Skeletal muscle tissue (tissue), 4 donors: Measurements from ENCODE around the gene VPS8. TPM values are rescaled to one million over a fixed set of nuclear protein-coding genes. Genes with fewer than 3 reads are reported as not detected.

Experiments
- H3K27ac ChIP-seq: one replicate; pipeline ENCODE4 v1.7.0; 2013; ENCODE audit warnings: mild to moderate bottlenecking, low read depth, low read length, inconsistent platforms
- H3K27me3 ChIP-seq, 3 donors: one replicate each; pipeline ENCODE4 v1.7.0; 2013; ENCODE audit warnings: low read length in 3 of 3; ENCODE audit not compliant: control insufficient read depth in 3 of 3, insufficient read depth in 3 of 3
- H3K36me3 ChIP-seq, 3 donors: one replicate each; pipeline ENCODE4 v1.7.0; 2013; ENCODE audit warnings: low read length in 3 of 3; ENCODE audit not compliant: control insufficient read depth in 3 of 3, insufficient read depth in 3 of 3
- H3K4me1 ChIP-seq, 3 donors: one replicate each; pipeline ENCODE4 v1.7.0; 2013; ENCODE audit warnings: low read length in 3 of 3, mild to moderate bottlenecking in 3 of 3; ENCODE audit not compliant: control insufficient read depth in 3 of 3, insufficient read depth in 3 of 3
- H3K4me3 ChIP-seq, 3 donors: one replicate each; pipeline ENCODE4 v1.7.0; 2013; ENCODE audit warnings: low read length in 3 of 3
- H3K9ac ChIP-seq, 3 donors: one replicate each; pipeline ENCODE4 v1.7.0; 2013; ENCODE audit warnings: low read length in 3 of 3, mild to moderate bottlenecking in 3 of 3, moderate library complexity in 2 of 3, low read depth in 1 of 3
- H3K9me3 ChIP-seq, 3 donors: one replicate each; pipeline ENCODE4 v1.7.0; 2013; ENCODE audit warnings: low read length in 3 of 3; ENCODE audit not compliant: control insufficient read depth in 3 of 3
- total RNA-seq: library from RNA; depleted of rRNA; stranded (reverse); fragments of >200 nt; gene quantifications from one replicate; pipeline ENCODE4 v1.2.3, GENCODE V29; 2014
- donor health status: Osteomylitis.

VPS8 gene
- total RNA-seq, 1 donor from 2014 or later: 316 TPM

DNA sequence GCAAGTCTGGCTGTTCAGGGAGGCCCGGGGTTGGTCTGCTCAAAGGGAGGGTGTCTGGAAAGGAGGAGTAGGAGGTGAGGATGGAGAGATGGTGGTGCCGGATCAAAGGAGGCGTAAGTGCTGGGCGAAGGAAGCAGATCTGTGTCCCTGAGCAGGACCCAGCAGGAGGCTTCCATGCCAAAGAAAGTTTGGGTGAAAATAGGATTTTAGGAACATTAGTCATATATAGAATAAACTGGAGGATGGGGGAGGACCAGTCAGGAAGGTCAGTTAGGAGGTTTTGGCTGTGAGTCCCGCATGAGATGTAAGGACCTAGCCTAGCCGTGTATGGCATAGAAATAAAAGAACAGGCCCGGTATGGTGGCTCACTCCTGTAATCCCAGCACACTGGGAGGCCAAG is 28.6 kb upstream of the VPS8 start:
- peaks cover 14 to 22% (median 15%) of the 10 kb centered on the region in 3 donors for H3K4me1 ChIP-seq
- H3K36me3 ChIP-seq: no peaks in the 10 kb centered on the region
- peaks cover 0 to 10% (median 8%) of the 10 kb centered on the region in 3 donors for H3K27me3 ChIP-seq
- H3K9ac ChIP-seq: no peak overlapping the region
- H3K27ac ChIP-seq: no peak overlapping the region
- no peaks in the 10 kb centered on the region for H3K9me3 ChIP-seq
- no peak overlapping the region for H3K4me3 ChIP-seq

DNA sequence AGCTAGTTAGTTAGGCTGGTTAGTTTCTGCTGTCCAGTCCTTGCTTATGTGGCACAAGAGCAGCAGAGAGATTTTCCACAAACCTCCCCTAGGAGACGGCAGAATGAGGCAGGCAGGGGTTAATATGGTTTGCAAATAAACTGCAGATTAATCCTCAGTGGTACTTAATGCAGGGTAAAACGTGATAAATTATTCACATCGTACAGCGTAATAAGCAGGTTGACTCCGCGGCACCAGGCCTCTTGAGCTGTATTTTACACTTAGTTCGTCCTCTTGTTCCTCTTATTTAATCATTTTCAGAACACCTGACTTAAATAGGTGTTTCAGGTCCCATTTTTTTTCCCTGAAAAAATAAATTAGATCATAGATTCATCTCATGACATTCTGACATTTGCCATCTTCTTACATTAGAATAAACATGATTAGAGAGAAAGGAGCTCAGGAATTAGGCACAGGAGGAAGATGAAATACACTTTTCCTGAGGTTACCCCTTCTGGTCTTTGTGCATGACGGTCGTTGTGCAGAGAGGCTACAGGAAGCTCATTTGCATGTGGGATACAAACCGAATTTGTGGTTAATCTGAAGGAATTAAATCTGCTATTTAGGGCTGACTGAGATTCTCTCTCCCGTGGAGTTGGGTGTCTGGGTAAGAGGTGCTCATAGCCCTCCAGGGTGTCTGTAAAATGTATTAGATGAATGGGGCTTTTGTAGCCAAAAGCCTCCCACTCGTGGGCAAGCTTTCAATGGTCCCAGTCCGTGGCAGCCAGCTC is 27.1 kb upstream of the VPS8 start:
- H3K9me3 ChIP-seq: no peaks in the 10 kb centered on the region
- H3K27me3 ChIP-seq: no peaks in the 10 kb centered on the region
- H3K9ac ChIP-seq: no peak overlapping the region
- peaks cover 22 to 35% (median 22%) of the 10 kb centered on the region in 3 donors for H3K4me1 ChIP-seq
- H3K27ac ChIP-seq: no peak overlapping the region
- no peak overlapping the region for H3K4me3 ChIP-seq
- no peaks in the 10 kb centered on the region for H3K36me3 ChIP-seq

DNA sequence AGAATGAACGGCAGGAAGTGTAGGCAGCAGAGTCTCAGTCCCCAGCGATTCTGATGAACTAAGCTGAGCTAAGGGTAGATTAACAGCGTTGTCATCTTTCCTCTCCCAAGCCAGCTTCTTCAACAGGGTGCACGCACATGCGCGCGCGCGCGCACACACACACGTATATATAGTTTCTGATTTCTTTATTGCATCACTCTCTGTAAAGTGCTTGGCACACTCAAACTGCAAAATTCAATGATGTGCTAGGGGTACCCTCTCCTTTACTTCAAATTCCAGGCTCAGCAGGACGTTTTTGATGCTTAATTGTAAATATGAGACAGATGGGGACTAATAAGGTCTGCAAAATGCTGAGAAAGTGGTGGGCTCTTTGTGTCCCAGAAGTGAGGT is 26.1 kb upstream of the VPS8 start:
- Histone ChIP-seq H3K27ac (peak overlapping the region; percentile 6), H3K9ac (peak overlapping the region in 1 of 3 donors; percentile 28), H3K27me3 (no peaks in the 10 kb centered on the region), H3K9me3 (no peaks in the 10 kb centered on the region), H3K36me3 (no peaks in the 10 kb centered on the region), H3K4me3 (peak overlapping the region in 1 of 3 donors; percentile 52), H3K4me1 (peaks cover 22 to 35% (median 22%) of the 10 kb centered on the region in 3 donors)

DNA sequence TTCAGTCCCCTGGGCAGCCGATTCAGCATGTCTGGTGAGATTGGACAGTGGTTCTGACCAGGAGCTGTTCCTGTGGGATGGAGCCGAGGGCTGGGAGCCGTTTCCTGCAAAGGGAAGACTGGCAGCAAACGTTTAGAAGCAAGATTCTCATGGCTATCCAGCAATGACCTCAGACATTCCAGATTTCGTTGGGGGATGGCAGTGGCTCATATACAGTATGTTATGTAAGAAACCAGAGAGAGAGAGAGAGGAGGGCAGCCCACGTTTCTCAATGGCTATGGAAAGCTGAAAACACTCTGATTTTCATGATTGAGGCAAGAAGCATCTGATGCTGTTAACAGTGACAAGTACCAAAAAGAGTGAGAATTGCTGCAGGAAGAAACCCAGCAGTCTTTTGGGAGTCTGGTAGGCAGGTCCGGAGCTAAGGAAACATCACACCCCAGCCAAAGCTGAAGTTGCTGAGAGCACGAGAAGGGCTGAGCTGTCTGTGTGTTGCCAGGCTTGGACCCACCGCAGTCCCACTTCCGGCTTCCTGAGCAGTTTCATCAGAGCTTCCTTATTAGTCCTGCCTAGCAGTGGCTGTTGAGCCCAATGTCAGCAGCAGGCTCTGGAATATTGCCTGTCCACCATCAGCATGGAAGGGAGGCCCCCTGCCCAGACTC is 25.6 kb upstream of the VPS8 start:
- Histone ChIP-seq H3K36me3 (no peaks in the 10 kb centered on the region), H3K27me3 (no peaks in the 10 kb centered on the region), H3K27ac (peak overlapping the region; percentile 6), H3K9ac (peak overlapping the region in 1 of 3 donors; percentile 28), H3K4me1 (peaks cover 22 to 35% (median 22%) of the 10 kb centered on the region in 3 donors), H3K9me3 (no peaks in the 10 kb centered on the region), H3K4me3 (peak overlapping the region; percentile 3 to 52 (median 9))

DNA sequence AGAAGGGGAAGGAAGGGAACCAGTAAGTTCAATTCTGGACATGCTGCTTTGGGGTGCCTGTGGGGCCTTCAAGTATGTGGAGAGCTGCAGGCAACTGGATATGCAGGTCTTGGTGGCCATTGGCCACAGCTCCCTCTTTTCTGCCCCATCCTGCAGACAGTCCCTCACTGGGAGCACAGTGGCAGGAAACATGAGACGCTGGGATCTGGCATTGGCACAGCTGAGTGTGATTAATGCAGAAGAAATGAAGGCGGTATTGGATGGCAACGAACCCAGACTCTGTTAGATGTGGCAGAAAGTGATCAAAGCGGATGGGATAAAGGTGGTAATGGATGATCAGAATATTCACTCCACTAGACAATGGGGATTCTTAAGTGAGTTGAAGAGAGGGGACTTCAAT is 23.2 kb upstream of the VPS8 start:
- Histone ChIP-seq H3K9me3 (no peaks in the 10 kb centered on the region), H3K27ac (no peak overlapping the region)

DNA sequence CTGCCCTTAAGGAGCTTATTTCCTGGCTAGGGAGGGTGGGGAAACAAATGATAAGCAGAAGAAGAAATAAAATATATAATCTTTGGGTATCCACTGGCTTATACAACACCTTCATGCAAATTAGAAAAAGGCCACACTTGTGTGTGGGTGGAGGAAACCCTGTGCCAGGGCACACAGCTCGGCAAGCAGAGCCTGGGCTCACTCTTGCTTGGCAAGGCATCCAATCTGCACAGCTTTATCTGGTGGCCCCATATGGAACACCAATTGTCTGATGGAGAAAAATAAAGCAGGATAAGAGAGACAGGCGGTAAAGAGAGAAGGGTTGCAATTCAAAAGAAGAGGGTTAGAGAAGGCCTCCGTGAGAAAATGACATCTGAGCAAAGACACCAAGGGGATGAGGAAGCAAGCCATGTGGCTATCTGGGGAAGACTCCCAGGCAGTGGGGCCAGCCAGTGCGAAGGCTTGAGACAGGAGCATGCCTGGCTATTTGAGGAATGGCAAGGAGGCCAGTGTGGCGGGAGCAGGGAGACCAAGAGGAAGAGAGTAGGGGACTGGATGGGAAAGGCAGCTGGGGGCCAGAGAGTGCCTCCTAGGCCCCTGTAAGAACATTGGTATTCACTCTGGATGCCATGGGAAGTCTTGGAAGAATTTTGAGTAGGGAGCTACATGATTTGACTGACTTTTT is 22.5 kb upstream of the VPS8 start:
- Histone ChIP-seq H3K27ac (no peak overlapping the region), H3K9me3 (no peaks in the 10 kb centered on the region), H3K9ac (no peak overlapping the region), H3K4me3 (no peak overlapping the region), H3K4me1 (peaks cover 22 to 35% (median 22%) of the 10 kb centered on the region in 3 donors), H3K36me3 (no peaks in the 10 kb centered on the region), H3K27me3 (no peaks in the 10 kb centered on the region)

More for the DNA sequence above, 23.2 kb upstream of the VPS8 start:
- H3K4me3 ChIP-seq: no peak overlapping the region
- H3K27me3 ChIP-seq: no peaks in the 10 kb centered on the region
- peaks cover 22 to 35% (median 22%) of the 10 kb centered on the region in 3 donors for H3K4me1 ChIP-seq
- H3K36me3 ChIP-seq: no peaks in the 10 kb centered on the region
- no peak overlapping the region for H3K9ac ChIP-seq

DNA sequence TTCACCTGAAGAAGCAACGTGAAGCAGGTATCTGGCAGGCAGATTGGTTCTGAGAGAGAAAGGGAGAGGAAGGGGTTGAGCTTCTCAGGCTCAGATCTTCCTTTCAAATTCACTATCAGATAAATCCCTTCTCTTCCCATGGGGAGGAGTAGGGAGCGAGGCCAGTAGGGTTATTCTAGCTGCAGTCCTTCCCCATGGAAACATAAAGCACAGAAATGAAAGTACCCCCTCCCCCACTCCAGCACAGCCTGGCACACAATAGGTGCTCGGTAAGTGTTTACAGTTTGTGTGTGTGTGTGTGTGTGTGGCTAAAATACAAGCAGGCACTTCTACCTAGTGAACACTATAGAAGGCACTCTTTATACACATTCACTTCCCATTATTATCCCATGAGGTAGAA is 20.8 kb upstream of the VPS8 start:
- Histone ChIP-seq H3K36me3 (no peaks in the 10 kb centered on the region), H3K4me3 (no peak overlapping the region), H3K27me3 (no peaks in the 10 kb centered on the region), H3K4me1 (peaks cover 15 to 27% (median 17%) of the 10 kb centered on the region in 3 donors), H3K27ac (no peak overlapping the region), H3K9me3 (no peaks in the 10 kb centered on the region), H3K9ac (no peak overlapping the region)

DNA sequence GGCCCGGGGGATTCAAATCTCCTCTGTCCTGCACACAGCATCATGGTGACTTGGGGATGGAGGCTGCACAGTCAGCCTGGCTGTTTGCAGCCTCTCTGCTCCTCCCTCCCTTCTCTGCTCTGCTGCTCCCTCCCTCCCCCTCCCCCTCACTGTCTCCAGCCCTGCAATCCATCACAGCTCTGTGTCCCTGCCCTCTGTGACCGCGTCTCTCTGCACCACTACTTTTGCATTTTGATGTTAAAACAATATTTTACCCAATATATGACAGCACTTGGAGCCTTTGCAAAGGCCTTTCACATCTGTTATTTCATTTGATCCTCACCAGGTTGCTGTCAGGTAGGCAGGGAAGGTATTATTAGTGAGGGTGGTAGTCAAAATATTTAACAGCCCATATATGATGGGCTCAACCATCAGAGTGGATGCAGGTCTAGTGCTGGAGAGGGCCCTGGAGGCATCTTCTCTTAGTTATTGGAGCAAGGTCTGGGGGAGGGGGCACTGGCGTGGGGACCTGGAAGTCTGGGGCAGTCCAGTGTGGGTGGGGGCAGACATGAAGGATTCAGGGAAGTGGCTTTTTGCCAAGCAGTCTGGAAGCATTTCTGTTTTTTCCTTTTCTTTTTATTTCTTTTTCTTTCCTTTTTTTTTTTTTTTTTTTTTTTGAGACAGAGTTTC is 16.3 kb upstream of the VPS8 start:
- H3K4me1 ChIP-seq: no peaks in the 10 kb centered on the region
- H3K9ac ChIP-seq: no peak overlapping the region
- H3K27ac ChIP-seq: no peak overlapping the region
- peaks cover 0 to 2% (median 0%) of the 10 kb centered on the region in 3 donors for H3K27me3 ChIP-seq
- H3K9me3 ChIP-seq: no peaks in the 10 kb centered on the region
- H3K36me3 ChIP-seq: no peaks in the 10 kb centered on the region
- no peak overlapping the region for H3K4me3 ChIP-seq

DNA sequence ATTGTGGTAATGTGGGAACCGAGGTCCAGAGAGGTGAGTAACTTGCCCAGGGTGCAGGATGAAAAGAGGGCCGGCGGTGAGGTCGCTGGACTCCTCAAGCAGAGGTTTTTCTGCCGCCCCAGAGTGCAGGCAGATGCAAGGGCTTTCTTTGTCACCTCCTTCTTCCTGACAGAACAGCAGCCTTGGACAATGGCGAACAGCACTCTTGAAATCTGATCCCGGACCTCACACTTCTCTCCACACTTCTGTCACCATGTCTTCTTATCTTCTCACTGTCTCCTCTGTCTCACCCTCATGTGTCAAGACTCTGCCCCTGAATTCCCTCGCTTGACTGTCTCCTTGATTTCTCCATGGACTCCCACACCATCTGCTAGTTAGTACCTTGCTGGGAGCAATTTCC is 15.4 kb upstream of the VPS8 start:
- Histone ChIP-seq H3K9me3 (no peaks in the 10 kb centered on the region), H3K27me3 (peaks cover 0 to 2% (median 0%) of the 10 kb centered on the region in 3 donors), H3K27ac (no peak overlapping the region), H3K36me3 (no peaks in the 10 kb centered on the region), H3K9ac (no peak overlapping the region), H3K4me1 (no peaks in the 10 kb centered on the region), H3K4me3 (no peak overlapping the region)
